ENCODE results near the gene PLIN3. TPM values are rescaled to one million over a fixed set of nuclear protein-coding genes. Genes with fewer than 3 reads are reported as not detected.

Gene PLIN3
- total and polyA plus RNA-seq, 9 of the 15 experiments (the other 6 are each of a cell fraction or from before 2014, with no cell fraction given), result 7.5 to 75.6 (median 43.1) TPM

DNA sequence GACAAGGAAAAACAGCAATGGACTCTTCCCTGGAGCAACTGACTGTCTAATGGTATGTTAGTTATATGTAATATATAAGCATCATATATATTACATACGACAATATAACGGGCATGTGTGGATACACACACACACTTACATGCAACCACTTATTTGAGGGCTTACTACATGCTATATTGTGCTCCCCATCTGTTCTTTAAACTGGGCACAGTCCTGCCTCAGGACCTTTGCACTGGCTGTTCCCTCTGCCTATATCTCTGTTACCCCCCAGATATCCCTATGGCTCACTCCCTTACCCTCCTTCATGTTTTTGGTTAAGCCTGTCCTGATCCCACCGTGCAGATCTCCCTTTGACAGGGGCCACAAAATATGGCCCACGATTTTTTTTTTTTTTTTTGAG, 46.2 kb downstream of the PLIN3 start:
- intact Hi-C loops (cut with micrococcal nuclease), result no loop called here
- ChIA-PET CTCF (ENCODE audit: low intra/inter-chr PET ratio) (no interaction called here), POLR2A (no interaction called here)
- no peak overlapping the region for H2AFZ ChIP-seq (ENCODE audit: low read depth, low read length)
- in situ Hi-C loops (cut with MboI), result no loop called here
- ATAC-seq (no peak), DNase-seq (ENCODE audit: extremely low read depth in 1 of 4, low spot score in 3 of 4) (no peak), FAIRE-seq (no peak)
- no peak overlapping the region for H3K9ac ChIP-seq (ENCODE audit: insufficient read depth in 1 of 2, low read depth in 2 of 2, low read length in 2 of 2)
- peaks cover 0 to 20% of the 10 kb centered on the region in 2 experiments; a peak in 2 of 5 replicates for H3K4me1 ChIP-seq (replicated peaks in 1 of 2; ENCODE audit: control insufficient read depth in 2 of 2, insufficient read depth in 2 of 2, low read length in 2 of 2)
- H3K27ac ChIP-seq (ENCODE audit: extremely low read depth, low read depth, low read length), result no peak overlapping the region
- no peaks in the 10 kb centered on the region for H3K9me1 ChIP-seq (ENCODE audit: control insufficient read depth, insufficient read depth, low read length)
- H3K27me3 ChIP-seq (ENCODE audit: control insufficient read depth in 2 of 2, insufficient read depth in 2 of 2, low read length in 2 of 2), result no peaks in the 10 kb centered on the region
- no peaks in the 10 kb centered on the region for H3K9me3 ChIP-seq (replicated peaks; ENCODE audit: control insufficient read depth, insufficient read depth, low read depth, low read length)
- peaks cover 7% of the 10 kb centered on the region; the same call in 1 of the 3 replicates for H3K79me2 ChIP-seq (ENCODE audit: control insufficient read depth, insufficient read depth, low read length)
- H3K36me3 ChIP-seq (ENCODE audit: control insufficient read depth, insufficient read depth, low read length), result peaks cover 32% of the 10 kb centered on the region; the same call in 2 of the 3 replicates
- no peak overlapping the region for H3K4me2 ChIP-seq (ENCODE audit: insufficient read depth, low read length)
- TF ChIP-seq HNRNPH1 (optimal IDR thresholded peaks at IDR 0.05; ENCODE audit: low read depth, low read length), result no peak
- peak; percentile 78 for TF ChIP-seq RBM25 (IDR thresholded peaks at IDR 0.05; ENCODE audit: low read depth, low read length, severe bottlenecking)
- no peak for TF ChIP-seq ZNF57 (CRISPR knock-in tag; IDR thresholded peaks at IDR 0.05)
- TF ChIP-seq OTX1 (CRISPR knock-in tag; IDR thresholded peaks at IDR 0.05), result no peak
- TF ChIP-seq ZEB2 (IDR thresholded peaks at IDR 0.05), result no peak
- peak; percentile 34; the same call in 1 of the 2 replicates for TF ChIP-seq BCOR (IDR thresholded peaks at IDR 0.05)
- TF ChIP-seq, protein P1, sequence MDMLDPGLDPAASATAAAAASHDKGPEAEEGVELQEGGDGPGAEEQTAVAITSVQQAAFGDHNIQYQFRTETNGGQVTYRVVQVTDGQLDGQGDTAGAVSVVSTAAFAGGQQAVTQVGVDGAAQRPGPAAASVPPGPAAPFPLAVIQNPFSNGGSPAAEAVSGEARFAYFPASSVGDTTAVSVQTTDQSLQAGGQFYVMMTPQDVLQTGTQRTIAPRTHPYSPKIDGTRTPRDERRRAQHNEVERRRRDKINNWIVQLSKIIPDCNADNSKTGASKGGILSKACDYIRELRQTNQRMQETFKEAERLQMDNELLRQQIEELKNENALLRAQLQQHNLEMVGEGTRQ (CRISPR knock-in tag; IDR thresholded peaks at IDR 0.05), result no peak
- TF ChIP-seq ELF1 (tag; IDR thresholded peaks at IDR 0.05), result no peak
- no peak for TF ChIP-seq CBX3 (IDR thresholded peaks at IDR 0.05; ENCODE audit: borderline replicate concordance in 1 of 2, low read length in 2 of 2)
- TF ChIP-seq ZKSCAN1 (IDR thresholded peaks at IDR 0.05; ENCODE audit: low read depth, low read length), result no peak
- no peak for TF ChIP-seq GABPA (tag; conservative IDR thresholded peaks at IDR 0.05; ENCODE audit: low read depth)
- no TSS peak for BruUV-seq (replicated peaks)
- no peaks in the 10 kb centered on the region for H4K20me1 ChIP-seq (replicated peaks; ENCODE audit: control insufficient read depth, insufficient read depth, low read length)
- 50% methylated on average over 4 of the region's 4 CpGs for WGBS (ENCODE audit: insufficient coverage, low coverage, missing lambda C conversion rate)
- H3K4me3 ChIP-seq, result no peak overlapping the region

Data from K562 (cell line).